NCI-H460 (cell line): Measurements from ENCODE around the gene OTOP2. TPM values are rescaled to one million over a fixed set of nuclear protein-coding genes. Genes with fewer than 3 reads are reported as not detected.

Source experiments
- DNase-seq: peaks from one replicate; pipeline ENCODE4 v3.0.0-alpha.2; 2016; ENCODE audit warnings: low read depth; ENCODE audit errors: extremely low read depth
- polyA plus RNA-seq: library from polyadenylated mRNA; depleted of rRNA; stranded (reverse); fragments of >200 nt; gene quantifications from 2 replicates; pipeline ENCODE4 v1.2.3, GENCODE V29; 2014; cell fraction: nucleus; rRNA removed
- total RNA-seq: library from RNA; depleted of rRNA; stranded (reverse); fragments of >200 nt; shearing (Covaris generic); gene quantifications from 2 replicates; pipeline ENCODE4 v1.2.3, GENCODE V29; 2014; rRNA removed

Gene OTOP2, protein sequence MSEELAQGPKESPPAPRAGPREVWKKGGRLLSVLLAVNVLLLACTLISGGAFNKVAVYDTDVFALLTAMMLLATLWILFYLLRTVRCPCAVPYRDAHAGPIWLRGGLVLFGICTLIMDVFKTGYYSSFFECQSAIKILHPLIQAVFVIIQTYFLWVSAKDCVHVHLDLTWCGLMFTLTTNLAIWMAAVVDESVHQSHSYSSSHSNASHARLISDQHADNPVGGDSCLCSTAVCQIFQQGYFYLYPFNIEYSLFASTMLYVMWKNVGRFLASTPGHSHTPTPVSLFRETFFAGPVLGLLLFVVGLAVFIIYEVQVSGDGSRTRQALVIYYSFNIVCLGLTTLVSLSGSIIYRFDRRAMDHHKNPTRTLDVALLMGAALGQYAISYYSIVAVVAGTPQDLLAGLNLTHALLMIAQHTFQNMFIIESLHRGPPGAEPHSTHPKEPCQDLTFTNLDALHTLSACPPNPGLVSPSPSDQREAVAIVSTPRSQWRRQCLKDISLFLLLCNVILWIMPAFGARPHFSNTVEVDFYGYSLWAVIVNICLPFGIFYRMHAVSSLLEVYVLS
- total RNA-seq, result not detected in 2 replicates
- not detected in 2 replicates for polyA plus RNA-seq

- no peak for DNase-seq
Measured at GRCh38 chr17:74924250-74924948, at the start of gene OTOP2. OTOP2 (plus strand) TSS chr17:74924273; CDS start chr17:74924633, 360 bp downstream.

DNA sequence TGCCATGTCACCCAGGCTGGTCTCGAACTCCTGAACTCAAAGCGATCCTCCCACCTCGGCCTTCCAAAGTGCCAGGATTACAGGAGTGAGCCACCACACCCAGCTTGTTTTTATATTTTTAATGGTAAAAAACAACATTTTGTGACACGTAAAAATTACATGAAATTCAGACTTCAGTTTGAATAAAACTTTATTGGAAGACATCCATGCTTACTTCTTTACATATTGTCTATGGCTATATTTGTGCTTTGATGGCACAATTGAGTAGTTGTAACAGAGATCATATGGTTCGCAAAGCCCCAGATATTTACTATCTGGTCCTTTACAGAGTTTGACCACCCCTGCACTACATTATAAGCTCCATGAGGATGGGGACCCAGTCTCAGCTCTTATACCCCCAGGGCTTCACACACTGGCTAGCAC, 49.4 kb upstream of the OTOP2 start:
- no peak for DNase-seq

GRCh38 chr17:74875155-74875976, 48.7 kb upstream of the OTOP2 start:
- no peak for DNase-seq

DNA sequence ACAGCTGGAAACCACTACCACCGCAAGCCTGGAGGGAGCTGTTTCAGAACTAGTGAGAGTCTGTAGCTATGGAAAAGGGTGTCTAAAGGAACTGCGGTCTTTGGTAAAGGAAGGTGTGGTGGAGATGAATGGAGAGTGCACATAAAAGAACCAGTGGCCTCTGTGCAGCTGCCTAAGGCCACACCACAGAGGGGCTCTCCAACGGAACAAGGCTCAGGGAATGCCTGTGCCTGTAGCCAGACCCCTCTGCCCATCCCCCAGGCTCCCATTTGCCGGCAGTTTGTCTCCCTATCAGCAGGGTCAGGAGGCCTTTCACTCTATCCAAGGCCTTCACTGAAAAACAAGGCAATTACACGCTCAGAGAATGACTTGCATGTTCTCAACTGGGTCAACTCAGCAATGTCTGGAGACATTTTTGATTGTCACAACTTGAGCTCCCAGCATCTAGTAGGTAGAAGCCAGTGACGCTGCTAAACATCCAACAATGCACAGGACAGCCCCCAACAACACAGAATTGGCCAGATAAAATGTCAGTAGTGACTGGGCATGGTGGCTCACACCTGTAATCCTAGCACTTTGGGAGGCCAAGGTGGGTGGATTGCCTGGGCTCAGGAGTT, 48.0 kb upstream of the OTOP2 start:
- no peak for DNase-seq

GRCh38 chr17:74877592-74878548, 46.2 kb upstream of the OTOP2 start:
- DNase-seq, result no peak

- DNase-seq, result no peak
Measured at GRCh38 chr17:74878658-74879057, 45.4 kb upstream of the OTOP2 start.

GRCh38 chr17:74879308-74879707, 44.8 kb upstream of the OTOP2 start:
- no peak for DNase-seq

- no peak for DNase-seq
Measured at GRCh38 chr17:74881073-74881472, 43.0 kb upstream of the OTOP2 start.

- no peak for DNase-seq
Measured at GRCh38 chr17:74882517-74883240, 41.4 kb upstream of the OTOP2 start.

DNA sequence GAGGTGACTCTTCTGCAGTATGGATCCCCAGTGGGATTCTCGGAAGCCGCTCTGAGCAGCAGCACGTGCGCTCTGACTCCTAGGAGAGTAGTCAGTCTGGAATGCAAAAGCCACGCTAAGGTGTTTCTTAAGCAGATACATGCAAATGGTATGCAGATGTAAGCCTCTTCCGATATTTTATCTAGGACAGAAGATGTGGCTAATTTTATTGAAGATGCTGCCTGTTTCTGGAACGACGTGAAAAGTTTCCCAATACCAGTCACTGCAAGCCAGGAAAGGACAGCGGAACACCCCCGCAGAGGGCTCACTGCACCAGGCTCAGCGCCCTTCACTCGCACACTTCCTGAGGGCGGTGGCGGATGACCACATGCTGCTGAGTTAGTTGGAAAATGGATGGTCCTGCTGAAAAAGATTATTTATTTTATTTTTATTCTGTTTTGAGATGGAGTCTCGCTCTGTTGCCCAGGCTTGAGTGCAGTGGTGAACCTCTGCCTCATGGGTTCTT, 40.8 kb upstream of the OTOP2 start:
- no peak for DNase-seq

GRCh38 chr17:74888469-74888868, 35.6 kb upstream of the OTOP2 start:
- no peak for DNase-seq

- no peak for DNase-seq
Measured at GRCh38 chr17:74890554-74890953, 33.5 kb upstream of the OTOP2 start.

GRCh38 chr17:74892013-74892841, 31.8 kb upstream of the OTOP2 start:
- no peak for DNase-seq

DNA sequence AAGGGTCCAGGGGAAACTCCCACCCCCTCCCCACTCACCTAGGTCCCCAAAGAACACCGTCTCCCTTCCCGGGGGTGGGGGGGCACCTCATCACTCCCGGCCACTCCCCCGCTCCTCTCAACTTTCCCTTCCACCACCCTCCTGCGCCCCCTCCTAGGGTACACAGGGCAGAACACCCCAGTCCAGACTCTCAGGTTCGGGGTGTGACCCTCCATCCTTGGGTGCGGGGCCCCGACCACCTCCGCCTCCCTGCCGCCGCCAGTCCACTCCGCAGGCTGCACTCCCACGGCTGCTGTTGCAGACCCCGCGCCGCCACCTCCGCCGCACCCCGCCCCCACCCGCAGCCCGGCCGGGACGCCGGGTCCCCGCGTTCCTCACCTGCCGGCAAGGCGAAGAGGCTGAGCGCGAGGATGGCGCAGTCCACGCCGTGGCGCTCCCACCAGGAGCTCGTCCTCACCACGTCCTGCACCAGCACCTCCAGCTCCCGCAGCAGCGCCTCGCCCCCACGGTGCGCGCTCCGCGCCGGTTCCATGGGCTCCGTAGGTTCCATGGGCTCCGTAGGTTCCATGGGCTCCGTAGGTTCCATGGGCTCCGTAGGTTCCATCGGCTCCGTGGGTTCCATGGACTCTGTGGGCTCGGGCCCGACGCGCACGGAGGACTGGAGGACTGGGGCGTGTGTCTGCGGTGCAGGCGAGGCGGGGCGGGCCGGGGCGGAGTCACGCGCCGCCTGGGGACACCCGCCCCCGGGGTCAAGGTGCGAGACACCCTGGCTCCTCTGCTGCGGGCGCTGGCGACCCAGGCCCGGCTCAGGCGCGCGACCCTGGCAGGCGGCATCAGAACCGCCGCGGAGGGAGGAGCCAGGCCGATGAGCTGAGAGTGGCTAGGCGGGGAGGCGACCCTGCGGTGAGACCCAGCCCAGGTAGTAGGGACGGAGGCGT, 30.8 kb upstream of the OTOP2 start, which contains the start of gene FADS6:
FADS6 (minus strand) TSS at position 660 of the 938 bp plus-strand sequence; CDS start at position 622, 38 bp downstream.
- no peak for DNase-seq

GRCh38 chr17:74893936-74894671, 30.0 kb upstream of the OTOP2 start:
- DNase-seq, result no peak
